Hematopoietic multipotent progenitor cell treated with erythropoietin and hydrocortisone succinate and interleukin-3 and kit ligand, for 4 days (in vitro differentiated cells): ENCODE measurements around the gene RBMXL3.

ENCODE experiments used
- DNase-seq: peaks from one replicate; pipeline ENCODE4 v3.0.0-alpha.2; 2015

Gene RBMXL3

GRCh38 chrX:115233497-115234455, 44.6 kb downstream of the RBMXL3 start, which contains the start of gene LRCH2:
LRCH2 (minus strand) TSS chrX:115234096; CDS start chrX:115234041, 55 bp downstream.
- peak; percentile 15 for DNase-seq

DNA sequence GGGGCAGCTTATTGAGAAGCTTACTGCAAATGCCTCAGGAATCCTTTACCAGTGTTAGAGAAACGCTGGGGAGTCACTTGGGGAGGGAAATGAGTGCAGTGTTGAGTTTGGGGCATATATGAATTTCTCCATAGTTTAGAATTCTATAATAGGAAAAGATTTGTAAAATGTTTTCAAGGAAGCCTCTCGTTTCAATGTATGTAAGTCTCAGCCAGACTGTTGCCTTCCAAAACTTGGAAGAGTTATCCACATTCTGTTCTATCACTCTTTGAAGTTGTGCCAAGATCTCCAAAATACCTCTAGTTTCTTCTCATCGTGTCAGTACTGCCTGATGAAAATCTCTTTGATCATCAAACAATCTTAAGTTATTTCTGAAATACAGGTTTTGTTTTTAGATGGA, 45.3 kb downstream of the RBMXL3 start:
- DNase-seq: no peak

- no peak for DNase-seq
Measured at GRCh38 chrX:115236560-115236959, 47.4 kb downstream of the RBMXL3 start.

DNA sequence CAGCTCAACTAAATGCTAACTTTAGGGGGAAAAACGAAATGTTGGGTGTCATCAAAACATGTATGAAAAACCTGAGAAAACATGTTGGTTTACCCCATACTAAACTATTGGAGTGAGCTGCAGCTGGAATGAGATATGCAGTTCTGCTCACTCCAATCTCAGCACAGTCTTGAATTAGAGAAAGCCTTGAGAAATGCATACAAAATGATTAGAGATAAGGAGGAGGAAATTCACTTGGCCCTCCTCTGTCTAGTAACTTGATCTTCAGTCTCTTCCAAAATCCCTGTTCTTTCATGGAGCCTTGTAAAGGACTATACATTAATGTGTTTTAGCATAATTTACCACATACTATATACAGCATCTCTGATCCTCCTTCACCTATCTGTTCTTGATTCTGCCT, 47.8 kb downstream of the RBMXL3 start:
- DNase-seq: no peak
